ENCODE results near the gene PSMC3. TPM values are rescaled to one million over a fixed set of nuclear protein-coding genes. Genes with fewer than 3 reads are reported as not detected.

PSMC3 gene
- total and polyA plus RNA-seq, 2 of the 13 experiments (the other 11 are each of a cell fraction or from before 2014, with no cell fraction given): 75.8 to 214 TPM

- ATAC-seq (no peak), DNase-seq (ENCODE audit: low spot score) (no peak), FAIRE-seq (no peak)
- Histone ChIP-seq H3K4me3 (replicated peaks in 1 of 3; ENCODE audit: insufficient read depth in 1 of 3, low read depth in 2 of 3, low read length in 3 of 3) (no peak overlapping the region), H3K27me3 (ENCODE audit: control insufficient read depth in 1 of 2, insufficient read depth in 2 of 2, low read length in 2 of 2) (no peaks in the 10 kb centered on the region), H4K20me1 (ENCODE audit: insufficient read depth, low read length) (no peaks in the 10 kb centered on the region), H3K4me2 (ENCODE audit: low read depth, low read length) (no peak overlapping the region), H3K36me3 (replicated peaks in 1 of 2; ENCODE audit: control insufficient read depth in 1 of 2, insufficient read depth in 2 of 2, low read length in 2 of 2) (peaks cover 12 to 55% of the 10 kb centered on the region in 2 experiments), H3K4me1 (ENCODE audit: insufficient read depth, low read length) (peaks cover 18% of the 10 kb centered on the region), H3K79me2 (ENCODE audit: insufficient read depth, low read length) (no peaks in the 10 kb centered on the region), H3K9me3 (ENCODE audit: low read length) (no peaks in the 10 kb centered on the region), H3K27ac (ENCODE audit: extremely low read length, insufficient read depth, low read length) (no peak overlapping the region), H3K9ac (ENCODE audit: insufficient read depth, low read depth, low read length) (no peak overlapping the region), H2AFZ (ENCODE audit: low read length) (no peak overlapping the region)
- ChIA-PET CTCF (ENCODE audit: low intra/inter-chr PET ratio, low total read pairs) (no interaction called here), POLR2A (no interaction called here)
- no TSS peak for BruUV-seq (replicated peaks)
- WGBS (ENCODE audit: low lambda C conversion rate): 94% methylated on average over 5 of the region's 5 CpGs
- intact Hi-C loops (cut with micrococcal nuclease; ENCODE audit: unreplicated experiment) (no loop called here), in situ Hi-C loops (cut with HindIII; ENCODE audit: extremely low pct_ligation_motif_present, low pct_unique_long_range_greater_than_20kb) (no loop called here)
- TF ChIP-seq ATF6 (CRISPR knock-in tag; conservative IDR thresholded peaks at IDR 0.05) (no peak), NFE2L2 (IDR thresholded peaks at IDR 0.05; ENCODE audit: low read length) (no peak), FOXK1 (CRISPR knock-in tag; IDR thresholded peaks at IDR 0.05; ENCODE audit: borderline replicate concordance, low read depth) (no peak), ZNF17 (CRISPR knock-in tag; IDR thresholded peaks at IDR 0.05) (no peak), RARG (CRISPR knock-in tag; IDR thresholded peaks at IDR 0.05; ENCODE audit: low read depth) (no peak), ZNF607 (CRISPR knock-in tag; IDR thresholded peaks at IDR 0.05; ENCODE audit: borderline replicate concordance) (no peak), NFIC (IDR thresholded peaks at IDR 0.05; ENCODE audit: low read length) (no peak), ZNF260 (CRISPR knock-in tag; IDR thresholded peaks at IDR 0.05; ENCODE audit: borderline replicate concordance, low read depth) (no peak), ADNP (CRISPR knock-in tag; IDR thresholded peaks at IDR 0.05) (no peak), PRDM15 (CRISPR knock-in tag; IDR thresholded peaks at IDR 0.05) (no peak), ZSCAN25 (CRISPR knock-in tag; IDR thresholded peaks at IDR 0.05) (no peak), ZNF572 (CRISPR knock-in tag; IDR thresholded peaks at IDR 0.05) (no peak)
Observed at GRCh38 chr11:47466201-47466600, 40.0 kb upstream of the PSMC3 start.
